Measurements from ENCODE around the gene HOPX. TPM values are rescaled to one million over a fixed set of nuclear protein-coding genes. Genes with fewer than 3 reads are reported as not detected.

The HOPX gene
- total and polyA plus RNA-seq, 2 experiments from 2014 or later: not detected

GRCh38 chr4:56680266-56680665 is 830 bp downstream of the HOPX start:
- Mint-ChIP-seq H3K4me3 (no peak overlapping the region), H3K27me3 (ENCODE audit: insufficient read depth, low read depth, poor library complexity) (no peaks in the 10 kb centered on the region)
- H3K27ac ChIP-seq (ENCODE audit: low read depth): no peak overlapping the region

More at GRCh38 chr4:56680266-56680665, 830 bp downstream of the HOPX start:
- no peaks in the 10 kb centered on the region for H3K36me3 ChIP-seq (ENCODE audit: insufficient read depth)
- H3K4me3 ChIP-seq: no peak overlapping the region
- H3K9me2 ChIP-seq (ENCODE audit: insufficient read depth): no peaks in the 10 kb centered on the region
- no peaks in the 10 kb centered on the region for H3K4me1 ChIP-seq (ENCODE audit: insufficient read depth)
- no peaks in the 10 kb centered on the region for H3K27me3 ChIP-seq (ENCODE audit: insufficient read depth)
- ATAC-seq: no peak
- TF ChIP-seq STAT1 (IDR thresholded peaks at IDR 0.05; ENCODE audit: unreplicated experiment): no peak
- no peak for TF ChIP-seq POLR2AphosphoS5 (IDR thresholded peaks at IDR 0.05; ENCODE audit: low read depth)
- TF ChIP-seq ZNF114 (CRISPR knock-in tag; IDR thresholded peaks at IDR 0.05): no peak
- TF ChIP-seq ZNF331 (CRISPR knock-in tag; IDR thresholded peaks at IDR 0.05; ENCODE audit: low read depth): no peak
- no peak for TF ChIP-seq JUNB (IDR thresholded peaks at IDR 0.05; ENCODE audit: unreplicated experiment)
- no peak for TF ChIP-seq NANOG (IDR thresholded peaks at IDR 0.05; ENCODE audit: borderline replicate concordance)
- TF ChIP-seq ETS1 (IDR thresholded peaks at IDR 0.05): no peak
- TF ChIP-seq CREB1 (CRISPR knock-in tag; IDR thresholded peaks at IDR 0.05; ENCODE audit: low read depth): no peak
- TF ChIP-seq ZNF462 (CRISPR knock-in tag; IDR thresholded peaks at IDR 0.05): no peak
- TF ChIP-seq EZH2 (IDR thresholded peaks at IDR 0.05; ENCODE audit: low read depth, unreplicated experiment): no peak
- TF ChIP-seq REST (IDR thresholded peaks at IDR 0.05; ENCODE audit: unreplicated experiment): no peak
- TF ChIP-seq EZH2phosphoT487 (IDR thresholded peaks at IDR 0.05; ENCODE audit: unreplicated experiment): no peak
- no peak for TF ChIP-seq CTCF (conservative IDR thresholded peaks at IDR 0.05; ENCODE audit: low read depth in 2 of 2)
- no peak for DNase-seq (ENCODE audit: low spot score)
- H2AFZ ChIP-seq: no peak overlapping the region
- H3K4me2 ChIP-seq: no peak overlapping the region
- Mint-ChIP-seq H3K27ac (no peak overlapping the region), H3K4me1 (peaks cover 13% of the 10 kb centered on the region; the same call in 2 of the 3 replicates), H3K9me3 (no peaks in the 10 kb centered on the region), H3K36me3 (ENCODE audit: low read depth) (no peaks in the 10 kb centered on the region)
- H3F3A ChIP-seq (replicated peaks; ENCODE audit: low read depth): no peaks in the 10 kb centered on the region
- H4K20me1 ChIP-seq (replicated peaks; ENCODE audit: insufficient read depth): no peaks in the 10 kb centered on the region
- no peaks in the 10 kb centered on the region for H3K79me2 ChIP-seq (replicated peaks; ENCODE audit: insufficient read depth)
